Sciatic nerve (tissue), 2 donors: Measurements from ENCODE around the gene IQGAP2. TPM values are rescaled to one million over a fixed set of nuclear protein-coding genes. Genes with fewer than 3 reads are reported as not detected.

Experiments used
- ATAC-seq: fragments of 200-7000 bp; cut with Tn5 transposase; one replicate; pipeline ENCODE4 v1.9.1; 2020; ENCODE audit warnings: mild to moderate bottlenecking, moderate library complexity
- DNase-seq: peaks from one replicate; pipeline ENCODE4 v3.0.0-alpha.2; 2020; ENCODE audit warnings: low spot score
- intact Hi-C: fragments of 100-400 bp; cut with DNase I; formaldehyde crosslinking; loops from one replicate; pipeline ENCODE4 v1.14.2; 2022
- total RNA-seq: library from RNA; stranded (reverse); fragmentation: NEBNext Ultra II Directional; extraction: Animal tissue kit (Norgen Biotek cat#: 25700); gene quantifications from one replicate; pipeline ENCODE4 v1.2.1, GENCODE V29; 2021
- donor health status: DM: no; HTN: no; CAD: no.
- donor health status: DM: no; HTN: no; CAD: no.

Gene IQGAP2
- total RNA-seq, 1 donor from 2014 or later, result 57.5 TPM

DNA sequence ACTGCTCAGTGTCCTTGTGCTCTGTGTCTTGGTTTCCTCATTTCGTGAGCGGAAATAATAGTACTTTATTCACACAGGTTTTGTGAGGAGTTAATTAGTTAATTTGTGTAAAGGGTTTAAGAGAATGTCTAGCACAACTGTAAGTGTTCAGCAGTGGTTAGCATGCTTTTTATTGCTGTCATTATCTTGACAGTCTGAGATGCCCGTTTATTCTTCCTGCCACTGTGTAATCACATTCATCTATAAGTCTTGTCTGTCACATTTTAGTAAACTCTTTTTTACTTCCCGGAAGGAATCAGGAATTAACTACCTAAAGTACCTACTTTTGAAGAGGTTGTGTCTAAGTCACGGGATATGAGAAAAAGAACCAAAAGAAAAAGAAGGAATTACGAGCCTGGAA is 38.0 kb downstream of the IQGAP2 start:
- no peak for DNase-seq
- intact Hi-C loops, result no loop called here
- ATAC-seq, result no peak

DNA sequence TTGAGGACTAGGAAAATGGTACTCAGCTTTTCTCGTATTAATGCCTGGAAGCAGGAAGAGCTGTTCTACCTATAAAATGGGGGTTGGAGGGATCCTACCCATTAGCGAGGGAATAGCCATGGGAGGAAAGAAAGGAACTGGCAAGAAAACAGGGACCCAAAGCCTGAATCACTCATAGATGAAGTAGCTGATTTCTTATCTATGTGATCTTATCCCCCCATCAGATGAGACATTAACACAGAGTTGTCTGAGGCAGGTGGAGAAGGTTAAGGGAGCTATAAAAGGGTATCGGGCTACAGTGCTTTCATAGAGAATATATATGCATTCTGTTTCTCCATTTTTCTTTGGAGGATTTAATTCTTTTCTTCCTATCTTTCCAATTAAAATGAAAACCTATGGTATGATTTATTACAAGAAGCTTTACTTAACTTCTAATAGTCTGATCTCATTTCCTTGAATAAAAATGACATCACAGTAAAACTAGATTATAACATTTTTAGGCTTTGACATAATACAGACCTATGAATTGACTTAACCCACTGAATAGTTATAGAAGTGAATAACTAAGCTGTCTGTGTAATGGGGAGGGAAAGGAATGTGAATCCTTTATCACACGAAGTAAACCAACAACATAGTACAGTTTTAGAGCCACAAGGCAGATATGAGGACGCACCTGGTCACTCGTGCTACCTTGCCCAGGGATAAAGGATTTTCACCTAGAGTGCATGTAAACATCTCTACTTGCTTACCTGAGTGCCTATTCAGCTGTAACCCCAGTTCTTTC is 39.0 kb downstream of the IQGAP2 start:
- intact Hi-C loops, result no loop called here
- no peak for DNase-seq
- ATAC-seq, result no peak

DNA sequence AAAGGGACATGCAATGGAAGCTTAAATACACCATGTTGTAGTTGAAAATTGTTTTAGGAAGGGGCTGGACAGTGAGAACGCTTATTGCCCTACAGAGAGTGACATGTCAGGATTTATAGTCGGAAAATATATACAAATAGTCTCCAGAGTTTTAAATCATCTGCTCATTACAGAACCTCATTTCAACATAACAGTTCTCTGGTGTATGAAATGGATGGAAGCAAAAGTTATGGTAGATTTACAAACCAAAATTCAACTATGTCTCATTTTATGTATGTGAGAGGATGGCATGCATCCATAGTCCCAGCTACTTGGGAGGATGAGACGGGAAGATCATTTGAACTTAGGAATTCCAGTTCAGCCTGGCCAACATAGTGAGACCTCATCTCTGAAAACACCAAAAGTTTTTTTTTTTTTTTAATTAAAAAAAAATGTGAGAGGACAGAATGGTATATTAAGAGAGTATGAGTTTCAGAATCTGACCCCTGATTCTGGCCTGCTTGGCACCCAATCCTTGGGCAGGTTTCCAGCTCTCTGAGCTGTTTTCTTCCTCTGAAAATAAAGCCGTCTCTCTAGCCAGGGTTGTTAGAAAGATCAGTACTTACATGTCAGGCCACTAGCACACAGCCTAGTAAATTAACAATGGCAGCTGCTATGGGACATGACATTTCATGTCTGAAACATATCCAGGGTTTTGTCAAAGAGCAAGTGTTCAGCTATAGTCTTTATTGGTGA is 40.1 kb downstream of the IQGAP2 start:
- intact Hi-C loops, result no loop called here
- no peak for DNase-seq
- ATAC-seq, result no peak

DNA sequence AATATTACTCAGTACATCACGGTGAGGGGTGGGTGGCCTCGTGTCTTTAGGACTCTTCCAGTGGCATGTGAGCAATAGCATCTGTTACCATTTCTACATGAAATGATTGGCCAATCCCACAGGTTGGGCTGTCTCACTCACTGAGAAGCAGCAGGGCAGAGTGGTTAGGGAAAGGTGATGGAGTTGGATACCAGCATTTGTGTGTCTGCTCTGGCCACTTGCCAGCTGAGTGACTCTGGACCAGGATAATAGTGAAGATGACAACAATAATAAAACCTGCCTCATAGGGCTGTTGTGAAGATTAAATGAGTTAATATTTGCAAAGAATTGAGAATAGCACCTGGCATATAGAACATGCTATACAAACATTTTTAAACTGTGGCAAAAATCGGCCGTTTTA is 42.0 kb downstream of the IQGAP2 start:
- ATAC-seq, result no peak
- intact Hi-C loops, result no loop called here
- DNase-seq, result no peak

DNA sequence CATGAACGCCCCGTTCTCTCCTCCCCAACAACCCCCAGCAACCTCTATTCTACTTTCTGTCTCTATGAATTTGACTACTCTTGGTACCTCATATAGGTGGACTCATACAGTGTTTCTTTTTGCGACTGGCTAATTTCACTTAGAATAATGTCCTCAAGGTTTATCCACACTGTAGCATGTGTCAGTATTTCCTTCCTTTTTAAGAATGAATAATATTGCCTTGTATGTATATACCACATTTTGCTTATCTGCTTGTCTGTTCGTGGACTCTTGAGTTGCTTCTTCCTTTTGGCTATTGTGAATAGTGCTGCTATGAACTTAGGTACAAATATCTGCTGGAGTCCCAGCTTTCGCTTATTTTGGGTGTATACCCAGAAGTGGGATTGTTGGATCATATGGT is 42.7 kb downstream of the IQGAP2 start:
- DNase-seq, result no peak
- ATAC-seq, result no peak
- intact Hi-C loops, result no loop called here

DNA sequence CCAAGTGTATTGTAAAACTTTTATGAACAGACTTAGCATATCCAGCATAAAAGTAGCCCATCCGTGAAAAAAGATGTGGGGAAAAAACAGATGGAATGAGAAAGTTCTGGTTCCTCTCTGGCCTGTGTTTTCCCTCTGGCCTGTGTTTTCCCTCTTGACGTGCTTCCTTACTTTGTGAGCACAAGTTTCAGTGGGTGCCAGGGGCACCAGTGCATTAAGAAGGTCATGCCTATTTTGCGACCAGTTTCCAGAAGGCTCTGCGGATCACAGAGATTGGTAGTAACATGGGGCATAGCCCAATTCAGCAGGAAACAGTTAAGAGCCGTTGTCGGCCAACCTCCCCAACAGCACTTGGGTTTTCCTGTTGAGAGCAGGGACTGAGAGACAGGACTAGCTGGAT is 43.7 kb downstream of the IQGAP2 start:
- ATAC-seq (no peak), DNase-seq (no peak)
- intact Hi-C loops, result no loop called here

DNA sequence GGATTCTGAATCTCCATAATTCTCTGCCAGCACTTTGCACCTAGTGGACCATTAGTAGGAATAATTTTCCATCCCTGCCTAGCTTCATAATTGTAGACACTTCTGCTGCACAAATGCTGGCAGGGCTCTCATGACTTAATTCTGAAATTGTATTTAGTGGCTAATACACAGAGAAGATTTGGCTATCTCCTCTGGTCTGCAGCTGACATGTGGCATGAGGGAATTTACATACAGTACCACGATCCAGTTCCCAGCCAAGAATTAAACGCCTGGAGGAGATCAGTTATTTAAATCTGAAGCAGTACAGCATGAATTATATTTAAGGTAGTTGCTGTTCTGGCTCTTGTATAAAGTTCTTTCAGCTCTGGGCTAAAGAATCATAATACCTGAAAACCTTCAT is 46.5 kb downstream of the IQGAP2 start:
- DNase-seq (no peak), ATAC-seq (no peak)
- intact Hi-C loops, result no loop called here

DNA sequence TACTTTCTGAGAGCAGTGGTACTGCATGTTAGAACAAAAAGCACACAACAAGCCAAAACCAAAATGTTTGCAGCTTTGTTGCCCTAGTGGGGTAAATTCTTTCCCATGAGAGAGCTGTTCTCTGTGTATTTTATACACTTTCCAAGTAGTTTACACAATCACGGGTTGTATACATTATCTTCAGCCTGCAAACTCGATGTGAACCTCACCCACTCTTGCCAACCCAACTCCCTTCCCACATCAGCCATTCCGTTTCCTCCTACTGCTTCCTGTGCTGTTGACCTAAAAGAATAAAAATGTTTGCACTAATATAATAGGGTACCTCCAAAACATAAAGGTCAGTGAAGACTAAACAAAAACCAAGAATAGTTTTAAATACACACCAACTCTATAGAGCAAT is 47.0 kb downstream of the IQGAP2 start:
- DNase-seq (no peak), ATAC-seq (no peak)
- intact Hi-C loops, result no loop called here

DNA sequence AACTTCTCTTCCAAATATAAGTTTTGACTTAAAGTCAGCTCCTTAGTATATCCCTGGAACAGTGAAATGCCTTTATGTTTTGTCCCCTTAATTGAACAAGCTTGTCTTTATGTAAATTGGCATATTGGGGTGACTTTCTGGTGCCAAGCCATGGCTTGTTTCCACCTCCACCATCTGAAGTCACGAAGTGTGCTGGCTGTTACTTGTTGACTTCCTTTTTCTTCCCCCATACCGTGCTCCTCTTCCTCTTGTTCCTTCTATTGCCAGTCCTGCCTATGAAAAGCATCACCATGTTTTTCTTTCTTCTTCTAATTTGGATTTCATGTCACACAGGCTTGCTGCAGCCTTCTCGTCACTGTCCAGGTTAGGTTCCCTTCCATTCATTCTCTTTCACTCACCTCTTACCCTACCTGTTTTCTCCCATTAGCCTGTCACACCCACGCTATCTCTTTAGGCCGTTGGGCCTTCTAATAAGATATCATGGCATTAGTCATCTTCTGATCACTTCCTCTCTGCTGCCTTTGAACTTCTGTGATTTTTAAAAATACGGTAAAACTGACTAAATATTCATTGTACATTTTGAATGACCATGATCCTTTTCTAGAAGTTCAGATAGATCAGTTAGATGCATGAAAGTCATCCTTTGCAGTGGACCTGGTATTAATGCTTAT is 48.1 kb downstream of the IQGAP2 start:
- ATAC-seq (no peak), DNase-seq (no peak)
- intact Hi-C loops, result no loop called here

DNA sequence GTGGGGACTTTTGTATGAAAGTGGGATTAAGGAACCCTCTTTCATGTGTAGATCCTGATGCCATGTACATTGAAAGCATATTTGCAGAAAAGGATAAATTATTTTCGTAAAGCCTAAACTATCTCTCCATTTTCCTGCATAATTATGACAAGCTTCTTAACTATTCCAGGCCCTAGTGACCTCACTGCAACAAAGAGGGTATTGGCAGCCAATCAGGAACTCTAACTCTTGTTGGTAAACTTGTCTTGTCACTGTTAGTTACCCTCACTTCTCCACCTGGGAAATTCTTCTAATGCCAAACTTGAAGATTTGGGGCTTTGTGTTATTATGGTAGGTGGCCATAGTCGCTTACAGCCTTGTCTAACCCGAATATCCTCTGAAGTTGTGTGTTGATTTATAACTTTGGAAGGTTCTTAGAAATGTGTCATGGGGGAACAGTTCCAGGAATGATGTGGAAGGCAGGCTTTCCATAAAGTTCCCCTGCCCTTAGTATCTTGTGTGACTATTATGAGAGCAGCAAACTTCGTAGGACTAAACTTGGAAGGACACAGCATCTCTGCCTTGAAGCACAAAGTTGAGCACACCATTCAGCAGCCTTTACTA is 52.5 kb downstream of the IQGAP2 start:
- DNase-seq (no peak), ATAC-seq (no peak)
- intact Hi-C loops, result no loop called here

DNA sequence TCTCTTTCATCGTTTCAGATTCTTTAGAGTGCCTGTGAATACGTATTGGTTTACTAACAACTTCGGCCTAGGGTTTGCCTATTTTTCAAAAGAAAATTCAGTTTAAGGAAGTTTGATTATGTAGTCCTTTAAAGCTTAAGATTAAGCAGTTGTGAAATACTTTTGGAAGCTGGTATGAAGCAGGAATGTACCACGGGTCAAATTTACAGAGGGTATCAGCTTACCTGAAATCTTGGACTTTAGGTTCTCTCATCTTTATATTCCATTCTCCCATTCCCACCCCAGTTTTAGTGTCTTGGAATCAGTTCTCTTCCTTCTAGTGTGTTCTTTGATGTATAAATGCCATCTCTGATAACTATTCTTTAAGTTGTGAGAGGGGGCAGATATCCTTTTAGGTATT is 53.2 kb downstream of the IQGAP2 start:
- DNase-seq, result no peak
- intact Hi-C loops, result no loop called here
- ATAC-seq, result no peak

DNA sequence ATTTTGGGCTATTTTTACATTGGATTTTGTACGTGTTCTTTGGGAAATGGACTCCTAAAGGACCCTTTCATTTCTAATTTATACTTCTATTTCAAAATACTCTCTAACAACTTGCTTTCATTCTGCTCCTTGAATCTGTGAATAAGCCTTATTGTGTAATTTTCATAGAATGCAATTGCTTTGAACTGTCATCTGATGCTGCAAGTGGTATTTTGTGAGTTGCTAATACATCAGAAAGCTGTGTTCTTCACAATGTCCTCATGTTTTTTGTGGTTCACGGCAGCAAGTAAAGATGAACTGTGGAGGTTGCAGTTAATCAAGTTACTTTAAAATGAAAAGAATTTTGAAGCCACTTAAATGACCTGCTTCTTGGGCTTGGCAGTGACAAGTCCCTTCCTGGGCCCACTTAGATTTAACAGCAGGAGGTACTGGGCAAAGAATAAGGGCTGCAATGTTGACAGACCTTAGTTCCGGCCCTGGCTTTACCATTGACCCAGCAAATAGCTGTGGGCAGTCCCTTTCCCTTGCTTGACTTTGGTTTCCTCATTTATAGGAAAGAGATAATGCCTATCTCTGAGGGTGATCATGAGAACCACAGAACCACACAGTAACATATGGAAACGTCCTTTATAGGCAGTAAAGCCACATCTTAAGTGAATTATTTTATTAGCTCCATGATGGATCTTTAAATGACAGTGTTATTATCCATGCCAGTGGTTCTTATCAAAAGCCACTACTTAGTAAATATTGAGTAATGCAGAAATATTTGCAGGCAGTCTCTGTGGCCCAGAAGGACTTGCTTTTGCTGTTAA is 54.8 kb downstream of the IQGAP2 start:
- no peak for ATAC-seq
- intact Hi-C loops, result no loop called here

DNA sequence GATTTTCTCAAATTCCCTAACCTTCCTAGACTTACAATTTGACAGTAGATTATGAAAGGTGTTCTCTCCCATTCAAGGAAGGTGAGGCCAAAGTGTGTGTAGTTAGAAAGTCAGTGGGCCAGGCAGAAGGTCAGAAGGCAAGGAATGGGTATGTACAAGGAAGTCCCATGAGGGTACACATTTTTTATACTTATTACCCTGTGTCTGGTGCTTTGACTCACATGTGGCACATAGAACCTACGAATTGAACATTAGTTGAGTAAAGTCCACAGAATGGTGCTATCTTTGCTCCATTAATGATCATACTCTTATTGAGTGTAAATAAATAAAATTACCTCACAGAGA is 55.4 kb downstream of the IQGAP2 start:
- DNase-seq, result no peak
- no peak for ATAC-seq
- intact Hi-C loops, result no loop called here

More for the DNA sequence above, 54.8 kb downstream of the IQGAP2 start:
- DNase-seq, result no peak

DNA sequence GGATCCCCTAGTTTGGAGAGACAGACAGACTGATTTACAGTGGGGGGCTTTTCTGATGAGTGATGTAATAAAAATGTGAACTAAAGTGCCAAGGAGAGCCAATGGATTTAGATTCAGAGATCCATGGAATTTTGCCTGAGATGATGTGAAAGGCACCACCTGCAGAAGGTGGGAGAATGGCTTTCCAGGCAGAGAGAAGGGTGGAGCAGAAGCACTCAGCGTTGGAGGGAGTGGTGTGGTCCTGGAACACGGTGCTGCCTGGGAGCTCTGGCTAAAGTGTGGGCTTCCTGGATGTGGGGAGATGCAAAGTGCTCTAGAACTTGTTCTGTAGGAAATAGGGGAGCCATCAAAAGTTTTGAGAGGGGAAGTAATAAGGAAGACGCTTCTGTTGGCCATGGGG is 57.0 kb downstream of the IQGAP2 start:
- intact Hi-C loops, result no loop called here
- ATAC-seq, result no peak

DNA sequence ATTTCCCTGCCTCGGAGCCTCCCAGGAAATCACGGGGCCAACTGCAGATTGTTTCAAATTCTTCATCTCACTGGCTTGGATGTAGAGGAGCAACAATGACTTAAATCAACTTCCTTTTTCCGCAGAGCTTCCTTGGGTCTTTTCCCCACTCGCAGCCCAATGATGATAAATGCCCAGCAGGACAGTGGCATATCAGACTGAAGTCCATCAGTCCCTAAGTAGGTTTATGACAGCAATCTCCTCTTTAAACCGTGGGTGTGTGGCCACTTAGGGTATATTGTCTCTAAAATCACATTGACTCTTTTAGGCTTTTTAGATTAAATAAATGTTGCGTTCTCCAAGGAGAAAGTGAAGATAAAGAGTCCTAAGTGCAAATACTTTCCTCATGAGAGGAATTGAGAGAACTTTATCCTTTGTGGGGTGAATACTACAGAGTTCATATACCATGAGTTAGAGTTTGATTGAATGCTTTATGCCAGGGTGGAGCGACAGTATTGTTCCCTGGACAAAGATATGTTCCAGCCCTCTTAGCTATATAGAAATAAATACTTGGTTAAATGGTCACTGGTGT is 59.1 kb downstream of the IQGAP2 start:
- ATAC-seq (no peak), DNase-seq (no peak)
- intact Hi-C loops, result no loop called here

More for the DNA sequence above, 57.0 kb downstream of the IQGAP2 start:
- no peak for DNase-seq

DNA sequence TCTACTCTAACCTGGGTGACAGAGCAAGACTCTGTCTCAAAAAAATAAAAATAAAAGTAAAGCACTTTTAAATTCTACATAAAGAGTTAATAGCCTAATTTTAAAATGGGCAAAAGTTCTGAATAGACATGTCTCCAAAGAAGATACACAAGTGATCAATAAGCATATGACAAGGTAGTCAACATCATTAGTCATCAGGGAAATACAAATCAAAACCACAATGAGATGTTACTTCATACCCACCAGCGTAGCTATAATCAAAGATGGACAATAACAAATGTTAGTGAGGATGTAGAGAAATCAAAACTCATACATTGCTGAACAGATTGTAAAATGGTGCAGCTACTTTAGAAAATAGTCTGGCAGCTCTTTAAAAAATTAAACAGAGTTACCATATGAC is 64.1 kb downstream of the IQGAP2 start:
- DNase-seq, result no peak
- no peak for ATAC-seq
- intact Hi-C loops, result no loop called here

DNA sequence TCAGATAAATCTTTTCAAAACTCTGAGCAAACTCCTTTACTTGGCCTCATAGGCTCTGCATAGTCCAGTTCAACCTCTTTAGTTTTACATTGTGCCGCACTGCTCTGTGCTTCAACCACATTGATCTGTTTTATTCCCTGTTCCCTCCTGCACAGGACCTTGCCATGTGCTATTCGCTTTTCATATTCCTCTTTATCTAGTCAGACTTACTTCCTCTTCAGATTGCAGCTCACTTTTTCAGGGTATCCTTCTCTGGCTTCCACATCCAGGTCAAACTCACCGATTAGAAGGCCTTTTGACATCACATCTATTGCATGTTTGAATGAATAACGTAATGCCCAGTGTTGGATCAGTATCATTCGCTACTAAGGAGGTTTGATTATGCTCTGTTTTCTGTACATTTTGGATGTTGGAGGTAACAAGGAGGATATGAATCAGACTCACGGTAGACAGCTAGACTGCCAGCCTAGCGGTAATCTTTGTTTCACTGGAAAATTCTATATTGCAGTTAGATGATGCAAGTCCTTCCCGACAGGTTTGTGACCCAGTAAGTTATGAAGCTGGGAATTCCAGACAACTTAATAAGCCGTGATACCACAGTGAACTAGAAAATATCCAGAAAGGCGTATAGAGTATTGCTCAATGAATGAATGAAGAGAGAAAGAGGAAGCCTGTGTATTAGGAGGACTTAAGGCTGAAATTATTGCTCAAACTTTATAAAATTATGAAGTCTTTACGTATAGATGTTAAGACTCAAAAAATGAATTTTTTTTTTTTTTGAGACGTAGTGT is 65.7 kb downstream of the IQGAP2 start:
- DNase-seq (no peak), ATAC-seq (no peak)
- intact Hi-C loops, result no loop called here

DNA sequence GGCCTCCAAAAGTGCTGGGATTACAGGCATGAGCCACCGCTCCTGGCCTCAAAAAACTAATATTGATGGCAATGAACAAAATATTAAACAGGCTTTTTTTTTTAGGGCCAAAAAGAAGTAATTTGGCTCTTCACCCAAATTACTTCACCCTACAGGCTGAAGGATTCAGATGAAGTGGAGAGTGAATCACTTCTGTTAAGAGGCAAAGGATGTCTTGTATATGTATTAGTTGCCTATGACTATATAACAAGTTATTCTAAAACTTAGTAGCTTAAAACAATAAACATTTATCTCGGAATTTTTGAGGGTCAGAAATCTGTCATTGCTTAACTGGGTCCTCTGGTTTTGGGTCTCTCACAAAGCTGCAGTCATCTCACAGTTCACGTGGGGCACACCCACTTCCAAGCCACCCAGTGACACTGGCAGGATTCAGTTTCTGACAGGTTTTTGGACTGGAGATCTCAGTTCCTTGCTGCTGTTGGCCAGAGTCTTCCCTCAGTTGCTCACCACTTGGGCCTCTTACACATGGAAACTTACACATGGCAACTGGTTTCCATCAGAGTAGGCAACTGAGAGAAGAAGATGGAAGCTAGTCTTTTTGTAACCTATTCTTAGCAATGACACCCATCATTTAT is 66.7 kb downstream of the IQGAP2 start:
- ATAC-seq (no peak), DNase-seq (no peak)
- intact Hi-C loops, result no loop called here
